DMS79 (cell line): ENCODE results near the gene AHNAK.
"Not testable (repeated sequence)": the region's sequence is repeated elsewhere in the genome, so short reads cannot be mapped to it uniquely, and the experiment has no call there.

ENCODE experiments used
- DNase-seq: peaks from one replicate; lab custom pipeline; 2025; lab: John Stamatoyannopoulos, UW

AHNAK gene

DNA sequence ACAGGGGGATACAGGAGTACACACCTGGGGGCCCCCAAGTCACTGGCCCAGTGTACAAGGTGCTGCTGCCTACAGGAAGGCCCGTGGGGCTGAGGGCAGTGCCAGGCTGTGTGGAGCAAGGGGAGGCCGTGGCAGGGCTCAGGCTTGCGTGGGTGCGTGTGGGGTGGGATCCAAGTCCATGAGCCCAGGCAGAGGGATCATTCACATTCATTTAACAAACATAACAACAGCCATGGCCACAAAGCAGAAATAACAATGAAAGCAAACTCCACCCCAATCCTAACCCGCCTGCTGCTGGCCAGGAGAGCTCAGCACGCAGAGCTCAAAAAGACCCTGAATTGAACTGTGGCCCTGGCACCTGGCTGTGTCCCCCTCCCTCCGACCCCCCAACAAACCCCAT, 144.8 kb downstream of the AHNAK start:
- no peak for DNase-seq

DNA sequence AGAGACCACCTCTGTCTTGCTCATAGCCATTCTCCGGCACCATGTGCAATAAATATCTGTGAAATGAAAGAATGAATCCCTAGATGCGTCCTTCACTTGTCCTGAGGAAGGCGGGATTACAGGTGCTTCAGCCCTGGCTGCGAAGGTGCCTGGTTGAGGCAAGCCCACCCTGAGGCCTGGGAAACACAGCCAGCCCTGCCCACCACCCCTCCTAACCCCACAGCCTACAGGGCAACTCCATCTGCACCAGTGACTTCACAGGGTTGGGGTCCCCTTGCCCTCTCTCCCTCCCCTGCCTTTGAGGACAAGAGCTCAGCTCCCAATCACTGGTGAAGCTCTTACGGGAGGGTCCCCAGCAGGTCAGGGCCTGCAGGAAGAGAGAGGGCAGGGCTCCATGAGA, 145.2 kb downstream of the AHNAK start:
- DNase-seq: no peak

DNA sequence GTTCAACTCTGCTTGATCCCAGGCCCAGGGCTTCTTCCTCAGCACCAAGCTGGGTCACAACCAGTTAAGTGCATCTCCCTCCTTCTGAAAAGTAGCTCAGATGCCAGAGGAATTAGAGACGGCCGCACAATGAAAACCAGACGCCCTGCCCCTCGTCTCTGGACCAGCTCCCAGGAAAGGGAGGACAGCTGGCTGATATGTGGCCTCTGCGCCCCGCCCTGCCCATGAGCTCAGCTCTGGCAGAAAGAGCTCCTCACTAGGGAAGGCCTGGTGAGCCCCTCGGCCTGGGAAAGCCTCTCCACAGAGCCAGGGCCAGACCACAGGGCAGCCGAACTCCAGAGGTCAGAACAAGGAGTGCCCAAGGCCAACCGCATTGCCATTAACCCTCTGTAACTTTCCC, 145.8 kb downstream of the AHNAK start:
- no peak for DNase-seq

DNA sequence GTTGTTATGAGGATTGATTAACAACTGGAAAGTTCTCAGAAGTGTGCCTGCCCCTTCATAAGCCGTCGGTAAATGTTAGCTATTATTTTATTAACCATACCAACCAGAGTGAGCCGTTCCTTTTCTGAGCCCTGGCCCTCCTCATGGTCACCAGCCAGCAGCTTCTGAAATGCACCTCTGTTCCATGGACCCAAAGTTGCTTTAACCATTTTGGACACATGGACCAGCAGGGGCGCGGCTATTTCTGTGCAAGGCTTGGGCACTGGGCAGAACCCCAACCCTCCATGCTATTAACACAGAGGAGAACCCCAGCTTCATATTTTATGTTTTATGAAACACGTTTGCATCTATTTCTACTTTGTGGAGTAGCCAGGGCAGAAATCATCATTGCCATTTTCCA, 146.3 kb downstream of the AHNAK start:
- DNase-seq: no peak

DNA sequence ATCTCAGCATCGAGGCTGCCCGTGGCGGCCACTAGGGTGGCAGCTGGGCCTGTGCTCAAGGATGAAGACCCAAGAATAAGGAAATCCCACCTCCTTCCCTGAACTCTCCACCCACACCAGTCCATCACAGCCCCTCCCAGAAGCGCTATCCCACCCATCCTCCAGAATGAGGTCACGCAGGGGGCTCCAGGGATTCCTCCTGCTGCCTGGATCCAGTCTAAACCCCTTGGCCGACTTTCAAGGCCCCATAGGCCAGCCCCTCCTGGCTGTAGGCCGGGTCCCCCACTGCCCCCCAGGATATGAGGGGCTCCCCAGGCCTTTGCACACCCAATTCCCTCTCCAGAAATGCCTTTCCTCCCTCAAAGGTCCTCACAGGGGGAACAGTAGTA, 146.7 kb downstream of the AHNAK start:
- no peak for DNase-seq

DNA sequence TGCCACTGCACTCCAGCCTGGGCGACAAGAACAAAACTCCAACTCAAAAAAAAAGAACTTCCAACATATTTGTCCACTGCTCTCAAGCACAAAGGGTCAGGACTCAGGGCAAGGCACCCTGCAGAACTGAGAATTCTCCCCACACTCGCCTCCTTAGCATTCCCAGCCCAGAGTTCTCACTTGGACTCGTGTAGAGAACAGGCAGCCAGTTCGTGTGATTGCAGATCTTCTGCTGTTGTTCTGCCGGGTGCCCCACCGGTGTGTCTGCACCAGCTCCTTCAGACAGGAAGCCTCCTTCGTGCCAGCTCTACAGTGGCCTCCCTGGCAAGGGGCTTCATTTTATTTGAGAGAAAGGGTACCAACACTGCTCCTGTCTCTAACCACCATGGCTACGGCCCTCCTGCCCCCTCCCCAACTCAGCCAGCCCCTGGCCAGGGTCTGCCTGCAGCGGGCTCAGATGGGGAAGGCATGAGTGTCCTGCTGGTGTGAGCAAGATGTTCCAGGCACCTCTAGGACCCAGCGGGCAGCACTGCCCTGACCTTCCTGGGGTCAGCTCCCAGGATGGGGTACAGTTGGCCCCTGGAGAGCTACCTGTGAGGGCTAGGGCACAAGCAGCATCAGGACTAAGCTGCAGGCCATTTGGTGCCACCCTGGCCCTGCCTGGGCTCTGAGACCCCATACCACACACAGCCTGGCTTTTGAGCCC, 147.3 kb downstream of the AHNAK start:
- DNase-seq: no peak

DNA sequence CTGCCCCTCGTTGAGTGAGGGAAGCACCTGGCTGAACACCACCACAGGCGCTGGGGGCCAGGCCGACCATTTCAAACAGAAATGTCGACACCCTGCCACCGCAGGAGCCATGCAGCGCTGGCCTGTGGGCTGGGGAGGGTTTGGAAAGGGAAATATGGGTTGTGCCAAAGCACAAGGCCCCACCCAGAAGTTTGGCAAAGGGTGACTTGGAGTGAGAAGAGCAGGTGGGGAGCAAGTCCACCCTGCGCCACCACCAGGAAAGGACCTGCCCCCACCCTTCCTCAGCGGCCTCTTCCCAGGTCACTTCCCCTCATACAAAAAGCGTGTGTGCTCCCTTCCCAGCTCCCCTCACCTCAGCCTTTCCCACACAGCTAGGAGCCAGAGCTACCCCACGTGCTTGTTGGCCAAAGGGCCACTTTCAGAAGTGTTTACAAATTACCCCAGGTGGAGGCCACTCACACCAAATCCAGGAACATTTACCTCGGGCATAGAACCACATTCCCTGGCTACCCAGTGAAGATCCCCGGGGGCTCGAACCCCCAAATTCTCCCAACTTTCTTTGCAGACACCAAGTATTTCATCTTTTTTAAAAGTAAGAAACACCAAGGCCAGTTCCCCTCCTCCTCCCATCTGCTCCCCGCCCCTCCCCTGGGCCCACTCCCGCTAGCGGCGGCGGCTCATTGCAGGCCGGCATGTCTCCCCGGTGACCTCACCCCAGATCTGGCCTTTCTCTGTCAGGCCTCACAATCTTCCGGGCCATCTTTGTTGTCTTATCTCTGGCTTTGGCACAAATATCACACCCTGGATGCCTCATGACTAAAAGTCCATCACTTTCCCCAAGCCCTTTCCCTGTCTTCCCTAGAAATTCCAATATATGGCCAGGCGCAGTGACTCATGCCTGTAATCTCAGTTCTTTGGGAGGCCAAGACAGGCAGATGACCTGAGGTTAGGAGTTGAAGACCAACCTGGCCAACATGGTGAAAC, 148.3 kb downstream of the AHNAK start:
- no peak for DNase-seq

DNA sequence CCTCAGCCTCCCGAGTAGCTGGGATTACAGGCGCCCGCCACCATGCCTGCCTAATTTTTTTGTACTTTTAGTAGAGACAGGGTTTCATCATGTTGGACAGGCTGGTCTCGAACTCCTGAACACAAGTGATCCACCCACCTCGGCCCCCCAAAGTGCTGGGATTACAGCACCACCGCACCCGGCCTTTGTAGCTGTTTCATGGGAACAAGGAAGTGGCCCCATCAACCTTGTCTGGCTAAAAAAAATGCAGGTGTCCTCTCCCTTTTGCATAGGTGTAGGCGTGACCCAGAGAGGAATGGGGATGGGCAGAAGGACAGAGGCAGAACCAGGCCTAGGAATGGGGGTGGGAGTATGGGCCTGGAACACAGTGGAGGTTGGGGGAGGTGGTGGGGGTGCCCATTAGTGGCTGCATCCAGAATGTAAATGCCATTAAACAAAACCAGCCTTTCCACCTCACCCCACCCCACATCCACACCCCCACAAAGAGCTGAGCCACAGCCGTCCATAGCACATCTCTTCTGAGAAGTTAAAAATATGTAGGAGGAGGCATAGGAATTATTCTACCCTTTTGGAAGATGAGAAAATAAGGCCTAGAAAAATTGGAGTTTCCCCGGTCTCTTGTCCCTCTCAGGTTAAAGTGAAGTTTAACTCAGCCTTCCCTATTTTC, 150.6 kb downstream of the AHNAK start:
- no peak for DNase-seq

DNA sequence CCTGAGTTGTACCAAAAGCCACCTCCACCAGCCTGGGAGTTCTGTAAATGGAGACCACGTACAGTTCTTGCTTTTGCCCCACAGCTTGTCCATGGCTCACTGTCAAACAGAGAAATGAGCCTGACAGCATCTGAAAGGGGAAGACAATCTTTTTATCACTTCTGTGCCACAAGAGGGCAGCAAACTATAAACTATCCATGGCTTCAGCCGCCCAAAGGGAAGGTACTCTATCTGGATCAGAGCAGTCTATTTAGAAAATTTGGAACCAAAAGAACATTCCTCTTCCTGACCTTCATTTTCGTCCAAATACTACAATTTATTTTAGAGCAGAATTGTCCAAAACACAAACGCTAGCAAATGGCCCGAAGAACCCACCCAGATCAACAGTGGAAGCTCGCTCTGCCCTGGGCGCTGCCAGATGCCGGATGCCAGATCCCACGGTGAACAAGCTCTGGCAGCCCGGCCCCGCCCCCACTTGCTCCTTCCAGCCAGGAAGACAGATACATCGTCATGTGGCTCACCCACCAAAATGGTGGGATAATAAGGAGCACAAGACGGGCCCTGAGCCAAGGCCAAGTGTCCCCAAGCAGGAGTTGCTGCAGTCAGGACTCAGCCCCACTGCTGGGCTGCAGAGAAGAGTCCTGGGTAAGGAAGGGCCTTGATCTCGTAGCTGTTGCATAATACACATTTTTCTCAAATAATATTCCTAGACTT, 151.6 kb downstream of the AHNAK start:
- DNase-seq: peak; percentile 47

DNA sequence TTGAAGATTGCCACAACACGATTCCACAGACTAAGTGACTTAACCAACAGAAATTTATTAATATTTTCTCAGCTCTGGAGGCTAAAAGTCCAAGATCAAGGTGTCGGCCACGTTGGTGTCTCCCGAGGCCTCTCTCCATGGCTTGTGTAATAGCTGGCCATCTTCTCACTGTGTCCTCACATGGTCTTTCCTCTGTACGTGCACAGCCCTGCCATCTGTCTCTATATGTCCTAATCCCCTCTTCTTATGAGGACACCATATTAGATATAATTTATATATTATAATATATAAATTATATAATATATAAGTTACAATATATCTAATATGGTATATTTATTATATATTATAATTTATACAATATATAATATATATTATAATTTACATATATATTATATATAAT, 152.9 kb downstream of the AHNAK start:
- DNase-seq: no peak

DNA sequence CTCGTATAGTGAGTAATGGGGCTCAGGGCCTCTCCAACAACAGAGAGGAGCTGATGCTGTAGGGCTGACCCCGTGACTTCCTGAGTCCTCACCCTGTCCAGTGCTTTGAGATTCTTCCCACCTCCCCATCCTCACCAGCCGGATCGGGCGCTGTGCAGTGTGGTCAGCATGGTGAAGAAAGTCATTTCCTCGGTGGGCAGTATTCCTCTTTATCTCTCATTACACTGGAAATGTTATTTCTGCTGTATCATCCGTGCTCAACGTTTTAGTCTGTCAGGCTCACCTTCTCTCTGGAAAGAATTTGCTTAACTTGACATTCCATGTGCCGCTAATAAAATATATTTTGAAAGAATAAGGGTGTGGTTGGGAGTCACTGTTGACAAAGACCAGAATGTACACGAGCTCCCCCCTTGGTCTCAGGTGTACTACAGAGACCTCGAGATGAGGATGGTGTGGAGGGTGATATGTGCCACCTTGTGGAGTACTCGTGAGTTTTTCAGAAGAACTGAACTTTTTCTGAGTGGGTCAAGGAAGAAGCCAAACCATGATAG, 153.5 kb downstream of the AHNAK start:
- no peak for DNase-seq

DNA sequence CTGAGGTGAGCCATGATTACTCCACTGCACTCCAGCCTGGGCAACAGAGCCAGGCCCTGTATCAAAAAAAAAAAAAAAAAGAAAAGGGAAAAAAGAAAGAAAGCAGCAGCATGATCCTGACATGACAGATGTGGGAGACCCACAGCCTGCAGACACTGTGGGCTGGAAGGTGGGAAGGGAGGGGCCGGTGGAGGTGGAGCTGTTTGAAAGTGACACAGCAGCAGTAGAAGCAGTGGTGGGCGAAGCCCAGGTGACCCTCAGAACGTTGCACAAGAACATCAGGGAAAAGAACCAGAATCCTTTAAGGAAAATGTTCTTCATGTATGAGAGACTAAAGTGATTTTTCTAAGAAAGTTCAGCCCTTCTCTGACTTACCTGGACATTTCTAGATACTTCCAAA, 154.1 kb downstream of the AHNAK start:
- DNase-seq: no peak

DNA sequence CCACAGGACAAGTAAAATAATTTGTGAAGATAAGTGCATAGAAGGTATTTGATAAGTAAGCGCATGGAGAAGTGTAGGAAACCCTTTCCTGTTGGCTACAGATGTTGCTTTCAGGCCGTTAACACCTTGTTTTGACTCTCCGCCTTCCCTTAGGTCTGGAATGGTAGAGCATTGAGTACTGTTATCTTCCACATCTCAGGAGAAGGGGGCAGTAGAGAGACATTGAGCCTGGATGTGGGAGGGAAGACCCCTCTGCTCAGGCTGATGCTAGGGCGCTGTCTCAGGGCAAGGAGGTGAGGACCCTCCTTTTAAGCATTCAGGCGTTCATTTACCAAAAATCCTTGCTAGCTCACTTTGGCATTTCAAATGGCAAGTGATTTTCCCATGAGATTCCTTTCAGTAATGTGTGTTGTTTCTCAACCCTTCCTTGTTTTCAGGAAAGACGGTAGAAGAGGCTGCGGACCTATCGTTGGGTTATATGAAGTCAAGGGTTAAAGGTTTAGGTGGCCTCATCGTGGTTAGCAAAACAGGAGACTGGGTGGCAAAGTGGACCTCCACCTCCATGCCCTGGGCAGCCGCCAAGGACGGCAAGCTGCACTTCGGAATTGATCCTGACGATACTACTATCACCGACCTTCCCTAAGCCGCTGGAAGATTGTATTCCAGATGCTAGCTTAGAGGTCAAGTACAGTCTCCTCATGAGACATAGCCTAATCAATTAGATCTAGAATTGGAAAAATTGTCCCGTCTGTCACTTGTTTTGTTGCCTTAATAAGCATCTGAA, 154.8 kb downstream of the AHNAK start:
- no peak for DNase-seq

DNA sequence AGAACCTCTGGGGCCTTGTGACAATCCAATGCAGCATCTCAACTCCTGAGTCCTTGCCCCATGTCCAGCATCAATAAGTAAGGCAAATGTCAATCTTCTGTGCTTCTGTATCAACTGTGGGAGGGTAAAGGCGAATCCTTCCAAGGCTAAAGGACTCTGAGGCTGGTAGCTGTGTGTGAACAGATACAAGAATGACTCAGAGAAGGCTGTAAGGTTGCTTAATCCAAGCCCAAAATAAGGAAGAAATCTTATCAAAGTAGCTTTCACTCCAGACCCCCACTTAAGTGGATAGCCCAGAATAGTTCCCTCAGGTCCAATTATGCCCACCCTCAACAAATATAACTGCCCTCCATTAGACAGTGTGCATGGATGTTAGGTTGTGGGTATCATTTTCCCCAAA, 155.9 kb downstream of the AHNAK start:
- no peak for DNase-seq

DNA sequence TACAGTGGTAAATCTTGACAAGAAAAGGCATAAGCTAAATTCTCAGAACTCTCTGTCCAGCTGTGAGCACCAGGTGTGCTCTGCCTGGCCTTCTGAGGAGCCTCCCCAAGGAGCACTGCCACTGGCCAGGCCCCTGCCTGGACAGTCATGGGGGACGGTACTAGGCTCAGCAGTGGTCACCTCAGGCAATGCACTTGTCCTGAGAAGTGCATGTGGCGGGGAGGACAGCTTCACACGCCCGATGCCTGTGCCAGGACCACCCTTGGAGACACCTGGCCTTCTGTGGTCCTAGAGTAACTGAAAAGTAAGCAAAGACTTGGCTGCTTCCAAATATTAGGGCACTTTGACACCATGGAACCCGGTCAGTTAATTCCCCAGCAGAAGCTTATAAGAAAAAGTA, 156.4 kb downstream of the AHNAK start:
- DNase-seq: no peak

DNA sequence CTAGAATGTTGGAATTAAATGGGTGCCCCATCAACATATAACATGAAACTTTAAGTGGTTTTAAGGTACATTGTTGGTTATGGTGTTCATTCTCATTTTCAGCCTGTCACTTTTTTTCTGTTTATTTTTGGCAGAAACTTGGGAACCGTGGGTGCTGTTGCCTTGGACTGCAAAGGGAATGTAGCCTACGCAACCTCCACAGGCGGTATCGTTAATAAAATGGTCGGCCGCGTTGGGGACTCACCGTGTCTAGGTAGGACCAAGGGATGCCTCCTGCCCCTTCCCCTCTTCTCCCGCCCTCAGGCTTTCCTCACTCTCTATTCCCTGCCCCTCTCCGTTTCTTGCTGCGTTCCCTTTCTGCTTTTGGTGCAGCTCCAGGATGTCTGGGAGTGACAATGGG, 157.6 kb downstream of the AHNAK start:
- DNase-seq: no peak

DNA sequence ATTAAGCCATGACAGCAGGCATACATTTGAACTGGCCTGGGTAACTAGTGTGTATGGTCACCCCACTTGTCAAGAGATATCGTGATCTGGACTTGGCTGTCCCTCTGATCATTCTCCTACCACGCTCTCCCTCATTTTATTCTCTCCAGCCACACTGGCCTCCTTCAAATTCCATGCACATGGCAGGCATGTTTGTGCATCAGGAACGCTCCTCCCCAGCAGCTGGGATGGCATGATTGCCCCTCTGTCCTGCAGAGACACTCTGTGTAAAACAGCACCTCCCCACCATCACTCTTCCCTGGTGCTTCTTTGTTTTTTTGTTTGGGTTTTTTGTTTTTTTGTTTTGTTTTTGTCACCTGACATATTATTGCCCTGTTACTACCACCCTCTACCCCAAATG, 159.2 kb downstream of the AHNAK start:
- no peak for DNase-seq

DNA sequence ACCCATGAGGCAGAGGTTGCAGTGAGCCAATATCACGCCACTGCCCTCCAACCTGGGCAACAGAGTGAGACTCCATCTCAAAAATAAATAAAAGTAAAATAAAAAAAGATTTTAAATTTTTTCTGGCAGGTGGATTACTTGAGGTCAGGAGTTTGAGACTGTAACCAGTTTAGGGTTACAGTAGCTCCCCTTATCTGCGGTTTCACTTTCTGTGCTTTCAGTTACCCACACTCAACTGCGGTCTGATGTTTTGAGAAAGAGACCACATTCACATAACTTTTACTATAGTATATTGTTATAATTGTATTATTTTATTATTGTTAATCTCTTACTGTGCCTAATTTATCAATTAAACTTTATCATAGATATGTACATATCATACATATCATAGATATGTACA, 160.5 kb downstream of the AHNAK start:
- not testable (repeated sequence) for DNase-seq

DNA sequence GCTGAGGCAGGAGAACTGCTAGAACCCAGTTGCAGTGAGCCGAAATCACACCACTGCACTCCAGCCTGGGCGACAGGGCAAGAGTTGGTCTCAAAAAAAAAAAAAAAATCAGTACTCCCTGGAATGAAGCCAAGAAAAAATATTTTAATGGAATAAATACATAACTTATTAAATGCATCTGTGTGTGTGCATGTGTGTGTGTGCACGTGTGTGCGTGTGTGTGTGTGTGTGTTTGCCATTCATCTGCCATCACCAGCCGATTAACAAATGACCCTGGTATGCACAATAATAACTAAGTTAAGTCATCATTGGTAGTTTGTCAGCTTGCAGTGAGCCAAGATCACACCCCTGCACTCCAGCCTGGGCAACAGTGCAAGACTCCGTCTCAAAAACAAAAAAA, 162.8 kb downstream of the AHNAK start:
- DNase-seq: no peak
